Measurements from ENCODE around the gene TOR1B.

TOR1B gene

GRCh38 chr9:129858167-129858962, 55.4 kb downstream of the TOR1B start:
- no peak overlapping the region for H3K4me3 ChIP-seq (replicated peaks; ENCODE audit: insufficient read depth, low read length)
- H3K27me3 ChIP-seq (ENCODE audit: insufficient read depth, poor library complexity, severe bottlenecking), result no peaks in the 10 kb centered on the region
- no peak for DNase-seq (ENCODE audit: low read depth in 1 of 2, low spot score in 1 of 2)
- TF ChIP-seq GABPA (IDR thresholded peaks at IDR 0.05; ENCODE audit: low read depth) (no peak), POLR2AphosphoS5 (IDR thresholded peaks at IDR 0.05; ENCODE audit: low read depth) (no peak), REST (IDR thresholded peaks at IDR 0.05; ENCODE audit: insufficient replicate concordance, low read depth) (no peak), CTCF (IDR thresholded peaks at IDR 0.05; ENCODE audit: insufficient read depth, low read length) (no peak), SPI1 (IDR thresholded peaks at IDR 0.05; ENCODE audit: borderline replicate concordance, low read depth) (no peak)
- no peak overlapping the region for H3K27ac ChIP-seq (replicated peaks)

Measured in HL-60 (cell line).